ENCODE measurements around the gene WNT6. TPM values are rescaled to one million over a fixed set of nuclear protein-coding genes. Genes with fewer than 3 reads are reported as not detected.
A peak's percentile ranks its signal among the peaks of the same experiment; 100 is the strongest.

Gene WNT6
- 0.44 TPM for total RNA-seq
- long read RNA-seq, result 0 reads

DNA sequence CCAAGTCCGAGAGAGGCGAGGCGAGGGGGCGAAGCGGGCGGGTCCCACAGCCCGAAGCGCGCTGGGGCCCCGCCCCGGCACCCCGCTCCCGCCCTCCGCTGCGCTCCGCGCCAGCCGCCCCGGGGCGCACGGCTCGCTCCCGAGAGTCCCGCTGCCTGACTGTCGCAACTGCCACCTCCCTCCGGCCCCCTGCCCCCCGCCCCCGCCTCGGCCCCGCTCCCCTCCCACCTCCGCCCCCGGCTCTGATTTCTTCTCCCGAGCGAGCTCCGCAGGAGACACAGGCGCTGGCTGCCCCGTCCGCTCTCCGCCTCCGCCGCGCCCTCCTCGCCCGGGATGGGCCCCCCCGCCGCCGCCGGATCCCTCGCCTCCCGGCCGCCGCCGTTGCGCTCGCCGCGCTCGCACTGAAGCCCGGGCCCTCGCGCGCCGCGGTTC is at the start of gene WNT6:
Gene WNT6, plus strand, starts transcription at position 250 of the 432 bp plus-strand sequence. CDS start 233 bp downstream, outside the sequence.
- peak; percentile 16 to 25 for ATAC-seq
- no peak within 1 kb of the TSS for H3K27ac ChIP-seq
- TF ChIP-seq, protein P1, sequence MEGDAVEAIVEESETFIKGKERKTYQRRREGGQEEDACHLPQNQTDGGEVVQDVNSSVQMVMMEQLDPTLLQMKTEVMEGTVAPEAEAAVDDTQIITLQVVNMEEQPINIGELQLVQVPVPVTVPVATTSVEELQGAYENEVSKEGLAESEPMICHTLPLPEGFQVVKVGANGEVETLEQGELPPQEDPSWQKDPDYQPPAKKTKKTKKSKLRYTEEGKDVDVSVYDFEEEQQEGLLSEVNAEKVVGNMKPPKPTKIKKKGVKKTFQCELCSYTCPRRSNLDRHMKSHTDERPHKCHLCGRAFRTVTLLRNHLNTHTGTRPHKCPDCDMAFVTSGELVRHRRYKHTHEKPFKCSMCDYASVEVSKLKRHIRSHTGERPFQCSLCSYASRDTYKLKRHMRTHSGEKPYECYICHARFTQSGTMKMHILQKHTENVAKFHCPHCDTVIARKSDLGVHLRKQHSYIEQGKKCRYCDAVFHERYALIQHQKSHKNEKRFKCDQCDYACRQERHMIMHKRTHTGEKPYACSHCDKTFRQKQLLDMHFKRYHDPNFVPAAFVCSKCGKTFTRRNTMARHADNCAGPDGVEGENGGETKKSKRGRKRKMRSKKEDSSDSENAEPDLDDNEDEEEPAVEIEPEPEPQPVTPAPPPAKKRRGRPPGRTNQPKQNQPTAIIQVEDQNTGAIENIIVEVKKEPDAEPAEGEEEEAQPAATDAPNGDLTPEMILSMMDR (IDR thresholded peaks at IDR 0.05), result no peak

GRCh38 chr2:218810256-218810655 is 49.3 kb upstream of the WNT6 start:
- Histone ChIP-seq H3K4me1 (peaks cover 37% of the 10 kb centered on the region), H3K4me3 (no peak overlapping the region), H3K36me3 (peaks cover 34% of the 10 kb centered on the region), H3K27me3 (ENCODE audit: low read depth) (no peaks in the 10 kb centered on the region), H3K27ac (no peak overlapping the region), H3K9me3 (no peaks in the 10 kb centered on the region)
- intact Hi-C loops (cut with DNase I), result no loop called here
- DNase-seq, result no peak
- TF ChIP-seq, protein P1 (IDR thresholded peaks at IDR 0.05), result no peak
- ATAC-seq, result no peak

More for the DNA sequence above, at the start of gene WNT6:
- Histone ChIP-seq H3K36me3 (no peaks in the 10 kb centered on the region), H3K9me3 (no peaks in the 10 kb centered on the region), H3K27me3 (ENCODE audit: low read depth) (peaks cover 79% of the 10 kb centered on the region), H3K4me3 (peak within 1 kb of the TSS; percentile 32), H3K4me1 (peaks cover 16% of the 10 kb centered on the region)
- intact Hi-C loops (cut with DNase I), result no loop called here
- peak; percentile 49 for DNase-seq

- ATAC-seq, result peak; percentile 66 to 86
- DNase-seq, result peak; percentile 89
- Histone ChIP-seq H3K27me3 (ENCODE audit: low read depth) (no peaks in the 10 kb centered on the region), H3K27ac (no peak overlapping the region), H3K9me3 (no peaks in the 10 kb centered on the region), H3K4me1 (peaks cover 26% of the 10 kb centered on the region), H3K4me3 (no peak overlapping the region), H3K36me3 (peaks cover 45% of the 10 kb centered on the region)
- intact Hi-C loops (cut with DNase I), result no loop called here
- TF ChIP-seq, protein P1 (IDR thresholded peaks at IDR 0.05), result no peak
These were observed 48.2 kb upstream of the WNT6 start for GRCh38 chr2:218811382-218811781.

DNA sequence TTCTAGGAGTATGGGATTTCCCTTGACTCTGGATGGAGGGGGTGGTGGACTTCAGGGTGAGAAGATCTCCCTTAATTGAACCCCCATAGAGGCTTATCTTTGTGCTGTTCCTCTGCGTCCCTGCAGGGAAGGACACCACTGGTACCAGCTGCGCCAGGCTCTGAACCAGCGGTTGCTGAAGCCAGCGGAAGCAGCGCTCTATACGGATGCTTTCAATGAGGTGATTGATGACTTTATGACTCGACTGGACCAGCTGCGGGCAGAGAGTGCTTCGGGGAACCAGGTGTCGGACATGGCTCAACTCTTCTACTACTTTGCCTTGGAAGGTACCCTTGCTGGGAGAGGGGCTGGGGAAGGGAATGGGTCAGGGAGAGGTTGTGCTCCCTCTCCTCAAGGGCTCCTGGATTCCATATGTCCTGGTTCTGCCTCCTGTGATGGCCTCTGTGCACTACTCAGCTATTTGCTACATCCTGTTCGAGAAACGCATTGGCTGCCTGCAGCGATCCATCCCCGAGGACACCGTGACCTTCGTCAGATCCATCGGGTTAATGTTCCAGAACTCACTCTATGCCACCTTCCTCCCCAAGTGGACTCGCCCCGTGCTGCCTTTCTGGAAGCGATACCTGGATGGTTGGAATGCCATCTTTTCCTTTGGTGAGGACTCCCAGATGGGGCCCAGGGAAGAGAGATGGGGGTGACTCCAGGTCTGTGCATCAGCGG is 47.3 kb upstream of the WNT6 start:
- ATAC-seq (no peak), DNase-seq (no peak)
- no peak overlapping the region for H3K27ac ChIP-seq
- peaks cover 53% of the 10 kb centered on the region for H3K36me3 ChIP-seq
- intact Hi-C loops (cut with DNase I), result no loop called here
- no peak overlapping the region for H3K4me3 ChIP-seq
- no peaks in the 10 kb centered on the region for H3K27me3 ChIP-seq (ENCODE audit: low read depth)
- peaks cover 17% of the 10 kb centered on the region for H3K4me1 ChIP-seq
- H3K9me3 ChIP-seq, result no peaks in the 10 kb centered on the region
- TF ChIP-seq, protein P1 (IDR thresholded peaks at IDR 0.05), result no peak

GRCh38 chr2:218812861-218813260 is 46.7 kb upstream of the WNT6 start:
- Histone ChIP-seq H3K4me3 (no peak overlapping the region), H3K27ac (no peak overlapping the region), H3K36me3 (peaks cover 53% of the 10 kb centered on the region), H3K4me1 (peaks cover 13% of the 10 kb centered on the region), H3K9me3 (no peaks in the 10 kb centered on the region), H3K27me3 (ENCODE audit: low read depth) (no peaks in the 10 kb centered on the region)
- intact Hi-C loops (cut with DNase I), result no loop called here
- DNase-seq (no peak), ATAC-seq (no peak)
- TF ChIP-seq, protein P1 (IDR thresholded peaks at IDR 0.05), result no peak
